K562 (cell line): ENCODE measurements around the gene PFN3. TPM values are rescaled to one million over a fixed set of nuclear protein-coding genes. Genes with fewer than 3 reads are reported as not detected.

Source experiments
- ATAC-seq: fragments of 200-7000 bp; cut with Tn5 transposase; 3 replicates; pipeline ENCODE4 v1.9.1; 2020; ENCODE audit warnings: moderate library complexity
- BruUV-seq: library from RNA; stranded (reverse); fragments of 400-500 nt; replicated peaks from 2 replicates; lab custom pipeline; 2021; lab: Mats Ljungman, UMichigan
- CTCF ChIA-PET: fragments of 300-600 bp; formaldehyde crosslinking; extraction: SDS; loops from one replicate; lab custom pipeline; 2021; ENCODE audit warnings: low intra/inter-chr PET ratio; lab: Yijun Ruan, JAX
- POLR2A ChIA-PET: fragments of 300-600, 350-650 bp; sonication (Branson Sonifier 250); formaldehyde crosslinking; extraction: SDS; loops from one replicate; lab custom pipeline; 2021; ENCODE audit warnings: antibody characterized with exemption, inconsistent platforms; lab: Yijun Ruan, JAX
- DNase-seq, 4 experiments: peaks; one replicate each; pipeline versions ENCODE4 v3.0.0 to v3.0.0-alpha.2; 2011 to 2018; ENCODE audit warnings: low spot score in 3 of 4, mixed read lengths in 3 of 4; ENCODE audit errors: extremely low read depth in 1 of 4
- FAIRE-seq: peaks from 2 replicates; lab custom pipeline; 2011; peaks lifted over from hg19 to GRCh38; lab: Jason Lieb, UNC
- H2AFZ ChIP-seq: 2 replicates; pipeline ENCODE4 v1.6.0; 2011; ENCODE audit warnings: low read depth, low read length, control low read depth, inconsistent platforms
- H3K27ac ChIP-seq: fragments of 200-600 bp; 3 replicates; pipeline ENCODE4 v1.8.0; 2011; ENCODE audit warnings: low read depth, mild to moderate bottlenecking, control low read depth, inconsistent platforms, low read length, moderate library complexity, mixed read lengths; ENCODE audit errors: extremely low read depth
- H3K27me3 ChIP-seq, 2 experiments: fragments of 300-600 bp in 1 of 2; 2 replicates in 1 of 2; 3 replicates in 1 of 2; pipeline versions ENCODE4 v1.6.0 to v1.8.0; 2011; ENCODE audit warnings: inconsistent platforms in 2 of 2, low read length in 2 of 2, mild to moderate bottlenecking in 1 of 2, mixed read lengths in 1 of 2, moderate library complexity in 1 of 2; ENCODE audit not compliant: control insufficient read depth in 2 of 2, insufficient read depth in 2 of 2
- H3K36me3 ChIP-seq: fragments of 300-600 bp; 3 replicates; pipeline ENCODE4 v1.8.0; 2011; ENCODE audit warnings: mild to moderate bottlenecking, low read length, inconsistent platforms; ENCODE audit not compliant: control insufficient read depth, insufficient read depth
- H3K4me1 ChIP-seq, 2 experiments: fragments of 200-600 bp in 1 of 2; replicated peaks in 1 of 2; 2 replicates in 1 of 2; 3 replicates in 1 of 2; pipeline versions ENCODE4 v1.5.1 to v1.8.0; 2011; ENCODE audit warnings: inconsistent platforms in 2 of 2, low read length in 2 of 2, mild to moderate bottlenecking in 1 of 2, mixed read lengths in 1 of 2, moderate library complexity in 1 of 2; ENCODE audit not compliant: control insufficient read depth in 2 of 2, insufficient read depth in 2 of 2
- H3K4me2 ChIP-seq: 2 replicates; pipeline ENCODE4 v1.6.1; 2011; ENCODE audit warnings: low read length, control low read depth, inconsistent platforms, mixed read lengths; ENCODE audit not compliant: insufficient read depth
- H3K4me3 ChIP-seq: fragments of 200-600 bp; sonication (generic), shearing (Covaris generic); 2 replicates; pipeline ENCODE4 v1.5.1; 2016; ENCODE audit warnings: control low read depth, inconsistent platforms
- H3K79me2 ChIP-seq: fragments of 200-600 bp; 3 replicates; pipeline ENCODE4 v1.8.0; 2011; ENCODE audit warnings: low read length, inconsistent platforms; ENCODE audit not compliant: control insufficient read depth, insufficient read depth
- H3K9ac ChIP-seq, 2 experiments: 2 replicates each; pipeline versions ENCODE4 v1.6.0 to v1.6.1; 2011; ENCODE audit warnings: low read depth in 2 of 2, low read length in 2 of 2, control low read depth in 1 of 2, inconsistent platforms in 1 of 2, mild to moderate bottlenecking in 1 of 2, mixed read lengths in 1 of 2; ENCODE audit not compliant: insufficient read depth in 1 of 2
- H3K9me1 ChIP-seq: one replicate; pipeline ENCODE4 v1.6.0; 2011; ENCODE audit warnings: inconsistent platforms, mild to moderate bottlenecking, low read length, moderate library complexity; ENCODE audit not compliant: control insufficient read depth, insufficient read depth
- H3K9me3 ChIP-seq: replicated peaks from 2 replicates; pipeline ENCODE4 v1.5.1; 2011; ENCODE audit warnings: low read depth, low read length, inconsistent platforms; ENCODE audit not compliant: control insufficient read depth, insufficient read depth
- H4K20me1 ChIP-seq: replicated peaks from 2 replicates; pipeline ENCODE4 v1.6.1; 2011; ENCODE audit warnings: low read length, inconsistent platforms, mixed read lengths; ENCODE audit not compliant: control insufficient read depth, insufficient read depth
- AFF1 ChIP-seq, 2 experiments: fragments of 450-650 bp; IDR thresholded peaks; 2 replicates each; pipeline ENCODE4 v1.6.1; 2018; ENCODE audit warnings: mild to moderate bottlenecking in 2 of 2, low read depth in 1 of 2; ENCODE audit not compliant: partially characterized antibody in 2 of 2
- BRD4 ChIP-seq: fragments of 200-600 bp; sonication (generic); IDR thresholded peaks from 2 replicates; pipeline ENCODE4 v1.6.1; 2017; ENCODE audit warnings: inconsistent platforms
- CBX2 ChIP-seq: fragments of 200-600 bp; sonication (generic); IDR thresholded peaks from one replicate; pipeline ENCODE4 v1.6.1; 2012; ENCODE audit warnings: mild to moderate bottlenecking, low read length, inconsistent platforms; ENCODE audit not compliant: insufficient read depth, poor library complexity, severe bottlenecking
- CREB3 ChIP-seq: fragments of 450-650 bp; conservative IDR thresholded peaks from 2 replicates; pipeline ENCODE4 v1.6.1; 2016; ENCODE audit warnings: missing genetic modification characterization, low read depth, mild to moderate bottlenecking, missing compliant biosample characterization, moderate library complexity
- CREB3L1 ChIP-seq: fragments of 450-650 bp; IDR thresholded peaks from 2 replicates; pipeline ENCODE4 v1.6.1; 2014; ENCODE audit warnings: low read depth, mild to moderate bottlenecking, moderate library complexity, borderline replicate concordance
- POLR2H ChIP-seq: IDR thresholded peaks from 2 replicates; pipeline ENCODE4 v1.6.1; 2016; ENCODE audit warnings: missing genetic modification characterization, low read depth, mild to moderate bottlenecking, control low read depth, missing compliant biosample characterization, moderate library complexity
- STAG1 ChIP-seq: sonication (generic); formaldehyde crosslinking; IDR thresholded peaks from 2 replicates; pipeline ENCODE4 v1.5.0; 2020; ENCODE audit warnings: missing genetic modification reagents, borderline replicate concordance
- ZBTB43 ChIP-seq: sonication (generic); formaldehyde crosslinking; IDR thresholded peaks from 2 replicates; pipeline ENCODE4 v1.8.0; 2023; ENCODE audit warnings: mild to moderate bottlenecking, missing genetic modification reagents
- ZKSCAN8 ChIP-seq: fragments of 200-800 bp; sonication (Bioruptor generic); IDR thresholded peaks from 2 replicates; pipeline ENCODE4 v1.6.1; 2016; ENCODE audit warnings: missing genetic modification characterization, missing compliant biosample characterization
- WGBS: fragments of 100-300 bp; shearing (Covaris generic); methylation state at CpG from one replicate; pipeline ENCODE4 v1.1.6; 2016; ENCODE audit warnings: low coverage, mixed read lengths; ENCODE audit not compliant: insufficient coverage; ENCODE audit errors: missing lambda C conversion rate; 5-methylcytosine and 5-hydroxymethylcytosine counted together
- in situ Hi-C: fragments of 300-500 bp; cut with MboI; formaldehyde crosslinking; loops from 4 replicates; pipeline ENCODE4 v1.15.0; 2018; ENCODE audit warnings: inconsistent platforms, mixed read lengths
- intact Hi-C: fragments of 100-400 bp; cut with micrococcal nuclease; formaldehyde crosslinking; loops from 2 replicates; pipeline ENCODE4 v1.14.2; 2022
- polyA plus RNA-seq, 8 experiments: library from polyadenylated mRNA; depleted of rRNA in 4 of 8; stranded (reverse) in 5 of 8; unstranded in 3 of 8; fragments of >200 nt; fragmentation: Nextera tagmentation in 2 of 8; fragmentation: Illumina TruSeq in 1 of 8; extraction: Ambion mirVana in 2 of 8; extraction: Trizol in 1 of 8; gene quantifications; 2 replicates each; pipeline versions ENCODE4 v1.2.1 to v1.2.3, GENCODE V29; 2011 to 2014; ENCODE audit warnings: inconsistent platforms in 1 of 8, missing spikeins in 1 of 8
- total RNA-seq, 7 experiments: library from RNA; depleted of rRNA in 6 of 7; stranded (reverse); fragments of >200 nt in 6 of 7; fragmentation: Illumina TruSeq in 2 of 7; extraction: Trizol in 2 of 7; gene quantifications; 2 replicates each; pipeline versions ENCODE4 v1.2.1 to v1.2.3, GENCODE V29; 2011 to 2021; ENCODE audit warnings: low replicate concordance in 1 of 7
- TF ChIP-seq, protein P1 (sequence below), 2 experiments: fragments of 250-450 bp in 1 of 2; fragments of 450-650 bp in 1 of 2; sonication (Bioruptor Pico) in 1 of 2; IDR thresholded peaks; 2 replicates each; pipeline versions ENCODE4 v1.6.1 to v1.8.0; 2016 to 2021; ENCODE audit warnings: mild to moderate bottlenecking in 2 of 2, moderate library complexity in 2 of 2, missing compliant biosample characterization in 1 of 2, missing genetic modification characterization in 1 of 2

Gene PFN3
- total and polyA plus RNA-seq, 9 of the 15 experiments (the other 6 are each of a cell fraction or from before 2014, with no cell fraction given) = not detected

- TF ChIP-seq ZBTB43 (CRISPR knock-in tag) (no peak), BRD4 (no peak)
- TF ChIP-seq, protein P1, sequence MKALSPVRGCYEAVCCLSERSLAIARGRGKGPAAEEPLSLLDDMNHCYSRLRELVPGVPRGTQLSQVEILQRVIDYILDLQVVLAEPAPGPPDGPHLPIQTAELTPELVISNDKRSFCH (CRISPR knock-in tag; IDR thresholded peaks at IDR 0.05) = no peak
- TF ChIP-seq, protein P1 (tag; IDR thresholded peaks at IDR 0.05) = no peak
Observed at GRCh38 chr5:177354256-177354655, 46.2 kb downstream of the PFN3 start (continued).

- 18% methylated on average over 1 of the region's 5 CpGs for WGBS
- ChIA-PET POLR2A (interaction anchor here (1.0 to 3.4 kb wide), 2 partner anchors 8 to 74 kb away, joined by 3 to 18 read pairs; no protein-coding TSS in a partner anchor), CTCF (no interaction called here)
- Histone ChIP-seq H3K9ac (no peak overlapping the region), H3K4me1 (peaks cover 15 to 32% of the 10 kb centered on the region in 2 experiments; a peak in 4 of 5 replicates), H3K9me1 (no peaks in the 10 kb centered on the region), H3K4me3 (no peak overlapping the region), H2AFZ (no peak overlapping the region), H3K79me2 (peaks cover 34% of the 10 kb centered on the region), H3K9me3 (0 out of 2 replicates have a peak, but pooled peaks cover 3% of the 10 kb centered on the region), H3K4me2 (no peak overlapping the region), H3K27ac (no peak overlapping the region), H4K20me1 (no peaks in the 10 kb centered on the region), H3K27me3 (no peaks in the 10 kb centered on the region), H3K36me3 (peaks cover 19% of the 10 kb centered on the region; the same call in 2 of the 3 replicates)
- no TSS peak for BruUV-seq
- no peak for DNase-seq
- no peak for ATAC-seq
- intact Hi-C loops = no loop called here
- in situ Hi-C loops = no loop called here
- no peak for FAIRE-seq
- TF ChIP-seq CBX2 (no peak), ZKSCAN8 (no peak), STAG1 (CRISPR knock-in tag) (no peak), POLR2H (tag) (no peak), CREB3L1 (no peak), AFF1 (IDR thresholded peaks at IDR 0.05; ENCODE audit: low read depth in 1 of 2, partially characterized antibody in 2 of 2) (no peak), CREB3 (no peak)
Observed at GRCh38 chr5:177353093-177353492, 47.4 kb downstream of the PFN3 start.
